ENCODE data around the gene POLR1A. TPM values are rescaled to one million over a fixed set of nuclear protein-coding genes. Genes with fewer than 3 reads are reported as not detected.

The POLR1A gene
- polyA plus RNA-seq (2011; rRNA removed) = 22.8 and 29.4 TPM in 2 replicates
- 10.2 and 12.6 TPM in 2 replicates for polyA plus RNA-seq (2012; cell fraction: cytosol; rRNA removed)
- 32.7 and 33.8 TPM in 2 replicates for polyA plus RNA-seq (2012; cell fraction: nucleus; rRNA removed)
- 51.1 to 55.7 TPM (median 52.6 TPM) in 3 replicates for polyA plus RNA-seq (2017; fragmentation: RNase III; extraction: RNeasy Plus Mini Kit Qiagen cat#74134 plus additional on column Dnase treatment)
- 43.3 and 52.7 TPM in 2 replicates for polyA minus RNA-seq (2011; rRNA and poly(A)+ RNA removed)

DNA sequence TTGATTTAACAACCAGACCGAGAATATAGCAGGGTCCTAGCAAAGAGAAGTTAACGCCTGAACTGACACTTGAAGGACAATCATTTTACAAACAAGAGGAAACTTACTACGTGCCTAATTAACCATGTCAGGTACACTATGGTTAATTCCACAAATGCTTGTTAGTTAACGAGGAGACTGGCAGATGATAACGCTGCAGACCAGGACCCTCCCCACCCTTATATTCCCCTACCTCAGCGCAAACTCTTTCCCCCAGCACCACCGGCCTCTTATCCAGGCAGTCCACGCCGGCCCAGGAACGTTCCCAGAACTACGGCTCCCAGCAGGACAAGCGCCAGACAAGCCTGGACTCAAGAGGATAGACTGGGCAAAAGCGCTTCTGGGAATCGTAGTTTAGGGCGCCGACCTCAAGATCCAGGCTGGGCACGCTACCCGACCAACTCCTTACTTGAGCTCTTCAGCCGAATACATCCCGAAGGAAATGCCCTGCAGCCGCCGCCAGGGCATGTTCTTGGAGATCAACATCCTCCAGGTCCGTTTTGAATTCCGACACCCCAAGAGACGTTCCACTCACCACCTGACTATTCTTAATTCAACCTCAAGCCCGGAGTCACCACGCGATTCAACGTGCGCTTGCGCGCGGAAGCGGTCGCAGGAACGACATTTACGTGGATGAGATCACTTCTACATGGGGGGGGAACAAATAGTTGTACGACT is at the start of gene POLR1A:
TSS of gene POLR1A (minus strand) at position 635 of the 717 bp plus-strand sequence. CDS start at position 525, 110 bp downstream.
- Histone ChIP-seq H3K27ac (peak within 1 kb of the TSS; percentile 87 to 88), H3K9me3 (no peaks in the 10 kb centered on the region), H3K4me3 (peak within 1 kb of the TSS; percentile 82), H3K4me1 (peaks cover 26% of the 10 kb centered on the region), H3K4me2 (peak within 1 kb of the TSS; percentile 88)
- FAIRE-seq (peak; percentile 23), DNase-seq (ENCODE audit: low read depth in 1 of 2, low spot score in 1 of 2) (peak; percentile 64 to 96), ATAC-seq (peak; percentile 96)
- WGBS (ENCODE audit: missing lambda C conversion rate) = 1% methylated on average over 38 of the region's 38 CpGs
- POLR2A ChIA-PET = interaction anchor here (0.7 to 1.8 kb wide), 13 partner anchors 9 to 364 kb away, joined by 3 to 12 read pairs (median 5); partner anchors contain the start of gene IMMT
- TF ChIP-seq, protein P1, sequence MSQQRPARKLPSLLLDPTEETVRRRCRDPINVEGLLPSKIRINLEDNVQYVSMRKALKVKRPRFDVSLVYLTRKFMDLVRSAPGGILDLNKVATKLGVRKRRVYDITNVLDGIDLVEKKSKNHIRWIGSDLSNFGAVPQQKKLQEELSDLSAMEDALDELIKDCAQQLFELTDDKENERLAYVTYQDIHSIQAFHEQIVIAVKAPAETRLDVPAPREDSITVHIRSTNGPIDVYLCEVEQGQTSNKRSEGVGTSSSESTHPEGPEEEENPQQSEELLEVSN (IDR thresholded peaks at IDR 0.05; ENCODE audit: borderline replicate concordance, low read depth) = no peak
- TF ChIP-seq, protein P2, sequence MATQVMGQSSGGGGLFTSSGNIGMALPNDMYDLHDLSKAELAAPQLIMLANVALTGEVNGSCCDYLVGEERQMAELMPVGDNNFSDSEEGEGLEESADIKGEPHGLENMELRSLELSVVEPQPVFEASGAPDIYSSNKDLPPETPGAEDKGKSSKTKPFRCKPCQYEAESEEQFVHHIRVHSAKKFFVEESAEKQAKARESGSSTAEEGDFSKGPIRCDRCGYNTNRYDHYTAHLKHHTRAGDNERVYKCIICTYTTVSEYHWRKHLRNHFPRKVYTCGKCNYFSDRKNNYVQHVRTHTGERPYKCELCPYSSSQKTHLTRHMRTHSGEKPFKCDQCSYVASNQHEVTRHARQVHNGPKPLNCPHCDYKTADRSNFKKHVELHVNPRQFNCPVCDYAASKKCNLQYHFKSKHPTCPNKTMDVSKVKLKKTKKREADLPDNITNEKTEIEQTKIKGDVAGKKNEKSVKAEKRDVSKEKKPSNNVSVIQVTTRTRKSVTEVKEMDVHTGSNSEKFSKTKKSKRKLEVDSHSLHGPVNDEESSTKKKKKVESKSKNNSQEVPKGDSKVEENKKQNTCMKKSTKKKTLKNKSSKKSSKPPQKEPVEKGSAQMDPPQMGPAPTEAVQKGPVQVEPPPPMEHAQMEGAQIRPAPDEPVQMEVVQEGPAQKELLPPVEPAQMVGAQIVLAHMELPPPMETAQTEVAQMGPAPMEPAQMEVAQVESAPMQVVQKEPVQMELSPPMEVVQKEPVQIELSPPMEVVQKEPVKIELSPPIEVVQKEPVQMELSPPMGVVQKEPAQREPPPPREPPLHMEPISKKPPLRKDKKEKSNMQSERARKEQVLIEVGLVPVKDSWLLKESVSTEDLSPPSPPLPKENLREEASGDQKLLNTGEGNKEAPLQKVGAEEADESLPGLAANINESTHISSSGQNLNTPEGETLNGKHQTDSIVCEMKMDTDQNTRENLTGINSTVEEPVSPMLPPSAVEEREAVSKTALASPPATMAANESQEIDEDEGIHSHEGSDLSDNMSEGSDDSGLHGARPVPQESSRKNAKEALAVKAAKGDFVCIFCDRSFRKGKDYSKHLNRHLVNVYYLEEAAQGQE (IDR thresholded peaks at IDR 0.05) = no peak
- TF ChIP-seq, protein P3, sequence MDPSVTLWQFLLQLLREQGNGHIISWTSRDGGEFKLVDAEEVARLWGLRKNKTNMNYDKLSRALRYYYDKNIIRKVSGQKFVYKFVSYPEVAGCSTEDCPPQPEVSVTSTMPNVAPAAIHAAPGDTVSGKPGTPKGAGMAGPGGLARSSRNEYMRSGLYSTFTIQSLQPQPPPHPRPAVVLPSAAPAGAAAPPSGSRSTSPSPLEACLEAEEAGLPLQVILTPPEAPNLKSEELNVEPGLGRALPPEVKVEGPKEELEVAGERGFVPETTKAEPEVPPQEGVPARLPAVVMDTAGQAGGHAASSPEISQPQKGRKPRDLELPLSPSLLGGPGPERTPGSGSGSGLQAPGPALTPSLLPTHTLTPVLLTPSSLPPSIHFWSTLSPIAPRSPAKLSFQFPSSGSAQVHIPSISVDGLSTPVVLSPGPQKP (IDR thresholded peaks at IDR 0.05; ENCODE audit: low read depth, low read length) = no peak
- TF ChIP-seq TFCP2L1 (CRISPR knock-in tag; IDR thresholded peaks at IDR 0.05) (no peak), ZC3H11A (IDR thresholded peaks at IDR 0.05) (no peak), NFE2L2 (conservative IDR thresholded peaks at IDR 0.05; ENCODE audit: low read length) (no peak), NPAS2 (CRISPR knock-in tag; IDR thresholded peaks at IDR 0.05; ENCODE audit: borderline replicate concordance) (no peak), PHF8 (IDR thresholded peaks at IDR 0.05; ENCODE audit: borderline replicate concordance, low read depth) (peak; percentile 43; the same call in 1 of the 2 replicates), ZNF302 (CRISPR knock-in tag; IDR thresholded peaks at IDR 0.05) (no peak), FOSL2 (IDR thresholded peaks at IDR 0.05) (no peak), FOSL2 (CRISPR knock-in tag; IDR thresholded peaks at IDR 0.05) (no peak; the same call in 1 of the 2 replicates), EHMT2 (IDR thresholded peaks at IDR 0.05; ENCODE audit: low read depth) (no peak), FOSB (CRISPR knock-in tag; IDR thresholded peaks at IDR 0.05) (no peak), POLR2A (IDR thresholded peaks at IDR 0.05; ENCODE audit: low read length) (peak; percentile 54), MAZ (IDR thresholded peaks at IDR 0.05; ENCODE audit: borderline replicate concordance, low read depth, low read length) (no peak), RAD21 (conservative IDR thresholded peaks at IDR 0.05 in 1 of 2, IDR thresholded peaks at IDR 0.05 in 1 of 2) (no peak), MYC (IDR thresholded peaks at IDR 0.05; ENCODE audit: borderline replicate concordance, low read length) (peak; percentile 67; the same call in 1 of the 2 replicates), HOXA7 (CRISPR knock-in tag; IDR thresholded peaks at IDR 0.05) (no peak), CHD2 (IDR thresholded peaks at IDR 0.05; ENCODE audit: low read length, partially characterized antibody) (no peak)
- TF ChIP-seq, protein P4, sequence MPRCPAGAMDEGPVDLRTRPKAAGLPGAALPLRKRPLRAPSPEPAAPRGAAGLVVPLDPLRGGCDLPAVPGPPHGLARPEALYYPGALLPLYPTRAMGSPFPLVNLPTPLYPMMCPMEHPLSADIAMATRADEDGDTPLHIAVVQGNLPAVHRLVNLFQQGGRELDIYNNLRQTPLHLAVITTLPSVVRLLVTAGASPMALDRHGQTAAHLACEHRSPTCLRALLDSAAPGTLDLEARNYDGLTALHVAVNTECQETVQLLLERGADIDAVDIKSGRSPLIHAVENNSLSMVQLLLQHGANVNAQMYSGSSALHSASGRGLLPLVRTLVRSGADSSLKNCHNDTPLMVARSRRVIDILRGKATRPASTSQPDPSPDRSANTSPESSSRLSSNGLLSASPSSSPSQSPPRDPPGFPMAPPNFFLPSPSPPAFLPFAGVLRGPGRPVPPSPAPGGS (IDR thresholded peaks at IDR 0.05) = peak; percentile 22; the same call in 1 of the 3 replicates
- TF ChIP-seq, protein P5, sequence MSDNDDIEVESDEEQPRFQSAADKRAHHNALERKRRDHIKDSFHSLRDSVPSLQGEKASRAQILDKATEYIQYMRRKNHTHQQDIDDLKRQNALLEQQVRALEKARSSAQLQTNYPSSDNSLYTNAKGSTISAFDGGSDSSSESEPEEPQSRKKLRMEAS (IDR thresholded peaks at IDR 0.05) = peak; percentile 91
- TF ChIP-seq, protein P6, sequence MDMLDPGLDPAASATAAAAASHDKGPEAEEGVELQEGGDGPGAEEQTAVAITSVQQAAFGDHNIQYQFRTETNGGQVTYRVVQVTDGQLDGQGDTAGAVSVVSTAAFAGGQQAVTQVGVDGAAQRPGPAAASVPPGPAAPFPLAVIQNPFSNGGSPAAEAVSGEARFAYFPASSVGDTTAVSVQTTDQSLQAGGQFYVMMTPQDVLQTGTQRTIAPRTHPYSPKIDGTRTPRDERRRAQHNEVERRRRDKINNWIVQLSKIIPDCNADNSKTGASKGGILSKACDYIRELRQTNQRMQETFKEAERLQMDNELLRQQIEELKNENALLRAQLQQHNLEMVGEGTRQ (IDR thresholded peaks at IDR 0.05) = peak; percentile 51; the same call in 1 of the 2 replicates
- CTCF ChIA-PET = interaction anchor here (0.9 to 2.2 kb wide), 6 partner anchors 13 to 293 kb away, joined by 3 to 8 read pairs (median 6); partner anchors contain the start of gene ST3GAL5

Measured in A549 (cell line).